Stimulated activated CD8-positive, alpha-beta memory T cell treated with anti-CD3 and anti-CD28 coated beads, Interleukin-7, amount 100 ng/mL, for 24 hours (primary cell): ENCODE measurements around the gene RPL26.

Experiments
- DNase-seq: peaks from one replicate; pipeline ENCODE4 v3.0.0-alpha.2; 2020; ENCODE audit warnings: low read depth

Gene RPL26

GRCh38 chr17:8383143-8383822 lies at the start of gene RPL26:
Gene RPL26 (minus strand): TSS chr17:8383193. CDS start chr17:8382310, 883 bp downstream.
- peak; percentile 82 for DNase-seq

GRCh38 chr17:8430966-8431365 lies 48.0 kb upstream of the RPL26 start:
- DNase-seq, result no peak

- DNase-seq, result no peak
Measured at GRCh38 chr17:8426802-8427201, 43.8 kb upstream of the RPL26 start.

GRCh38 chr17:8426094-8426720 lies 43.2 kb upstream of the RPL26 start:
- no peak for DNase-seq

GRCh38 chr17:8421571-8421970 lies 38.6 kb upstream of the RPL26 start:
- no peak for DNase-seq

GRCh38 chr17:8420041-8420934 lies 37.3 kb upstream of the RPL26 start:
- no peak for DNase-seq

GRCh38 chr17:8419305-8419704 lies 36.3 kb upstream of the RPL26 start:
- DNase-seq, result no peak

GRCh38 chr17:8418471-8418870 lies 35.5 kb upstream of the RPL26 start:
- DNase-seq, result no peak

GRCh38 chr17:8417806-8418205 lies 34.8 kb upstream of the RPL26 start:
- DNase-seq, result no peak

- no peak for DNase-seq
Measured at GRCh38 chr17:8413938-8414337, 30.9 kb upstream of the RPL26 start.

- no peak for DNase-seq
Measured at GRCh38 chr17:8413328-8413727, 30.3 kb upstream of the RPL26 start.

GRCh38 chr17:8412089-8412488 lies 29.1 kb upstream of the RPL26 start:
- DNase-seq, result no peak

- DNase-seq, result no peak
Measured at GRCh38 chr17:8410883-8411238, 27.9 kb upstream of the RPL26 start.

GRCh38 chr17:8409966-8410882 lies 27.2 kb upstream of the RPL26 start:
- DNase-seq, result peak; percentile 65

- DNase-seq, result no peak
Measured at GRCh38 chr17:8408371-8408770, 25.4 kb upstream of the RPL26 start.

- DNase-seq, result no peak
Measured at GRCh38 chr17:8406174-8406573, 23.2 kb upstream of the RPL26 start.

GRCh38 chr17:8405499-8406016 lies 22.6 kb upstream of the RPL26 start:
- no peak for DNase-seq

- DNase-seq, result no peak
Measured at GRCh38 chr17:8402921-8403536, 20.0 kb upstream of the RPL26 start.

- DNase-seq, result no peak
Measured at GRCh38 chr17:8401107-8401506, 18.1 kb upstream of the RPL26 start.

- no peak for DNase-seq
Measured at GRCh38 chr17:8398980-8399379, 16.0 kb upstream of the RPL26 start.

- no peak for DNase-seq
Measured at GRCh38 chr17:8397636-8398035, 14.6 kb upstream of the RPL26 start, which contains the start of gene RNF222. Gene RNF222 (minus strand): TSS chr17:8397827. CDS start chr17:8393461, 4,366 bp downstream.
